DND-41 (cell line): Measurements from ENCODE around the gene TSHR.

Source experiments
- ATAC-seq: fragments of 200-7000 bp; cut with Tn5 transposase; 3 replicates; pipeline ENCODE4 v1.9.1; 2021; ENCODE audit warnings: low read depth; ENCODE audit not compliant: insufficient read depth
- DNase-seq: peaks from one replicate; pipeline ENCODE4 v3.0.0-alpha.2; 2020
- H2AFZ ChIP-seq: 2 replicates; pipeline ENCODE4 v1.6.0; 2012; ENCODE audit warnings: low read depth, low read length
- H3K27ac ChIP-seq: 2 replicates; pipeline ENCODE4 v1.5.1; 2012; ENCODE audit warnings: low read length, inconsistent platforms
- H3K27me3 ChIP-seq: fragments of 200-600 bp; sonication (generic); 2 replicates; pipeline ENCODE4 v1.6.0; 2012; ENCODE audit warnings: low read length, mild to moderate bottlenecking, inconsistent platforms; ENCODE audit not compliant: insufficient read depth, poor library complexity
- H3K36me3 ChIP-seq: 2 replicates; pipeline ENCODE4 v1.5.1; 2012; ENCODE audit warnings: low read length, inconsistent platforms; ENCODE audit not compliant: insufficient read depth
- H3K4me1 ChIP-seq: 2 replicates; pipeline ENCODE4 v1.5.1; 2012; ENCODE audit warnings: mild to moderate bottlenecking, low read length; ENCODE audit not compliant: insufficient read depth
- H3K4me2 ChIP-seq: 2 replicates; pipeline ENCODE4 v1.6.0; 2012; ENCODE audit warnings: mild to moderate bottlenecking, moderate library complexity, low read length, inconsistent platforms; ENCODE audit not compliant: insufficient read depth
- H3K4me3 ChIP-seq, 2 experiments: fragments of 200-600 bp in 1 of 2; shearing (Covaris generic) in 1 of 2; 2 replicates each; pipeline ENCODE4 v1.5.1; 2012 to 2016; ENCODE audit warnings: inconsistent platforms in 2 of 2, low read length in 2 of 2, mild to moderate bottlenecking in 2 of 2, low read depth in 1 of 2, moderate library complexity in 1 of 2
- H3K79me2 ChIP-seq: 2 replicates; pipeline ENCODE4 v1.6.0; 2012; ENCODE audit warnings: low read length, inconsistent platforms; ENCODE audit not compliant: insufficient read depth
- H3K9ac ChIP-seq: 2 replicates; pipeline ENCODE4 v1.6.0; 2012; ENCODE audit warnings: low read depth, mild to moderate bottlenecking, inconsistent platforms, low read length, moderate library complexity
- H3K9me3 ChIP-seq: 2 replicates; pipeline ENCODE4 v1.5.1; 2012; ENCODE audit warnings: low read length, moderate library complexity, mild to moderate bottlenecking, inconsistent platforms; ENCODE audit not compliant: insufficient read depth, severe bottlenecking
- H4K20me1 ChIP-seq: 2 replicates; pipeline ENCODE4 v1.6.0; 2012; ENCODE audit warnings: low read length; ENCODE audit not compliant: insufficient read depth
- CTCF ChIP-seq: IDR thresholded peaks from 2 replicates; pipeline ENCODE4 v1.5.1; 2012; ENCODE audit warnings: borderline replicate concordance, low read length, moderate library complexity, mild to moderate bottlenecking; ENCODE audit not compliant: poor library complexity, severe bottlenecking; ENCODE audit errors: extremely low read depth
- EZH2 ChIP-seq: IDR thresholded peaks from 3 replicates; pipeline ENCODE4 v1.6.1; 2012; ENCODE audit warnings: borderline replicate concordance, low read depth, mild to moderate bottlenecking, moderate library complexity, low read length, inconsistent platforms; ENCODE audit not compliant: severe bottlenecking

The TSHR gene

GRCh38 chr14:80974679-80975078 lies 19.3 kb downstream of the TSHR start:
- Histone ChIP-seq H3K4me2 (no peak overlapping the region; the same call in 1 of the 2 replicates), H3K27ac (peak overlapping the region; percentile 87), H3K27me3 (no peaks in the 10 kb centered on the region), H3K9ac (peak overlapping the region; percentile 38), H3K79me2 (peaks cover 79% of the 10 kb centered on the region), H3K36me3 (peaks cover 35% of the 10 kb centered on the region), H3K4me3 (no peak overlapping the region), H3K4me1 (peaks cover 100% of the 10 kb centered on the region), H4K20me1 (no peaks in the 10 kb centered on the region), H2AFZ (no peak overlapping the region), H3K9me3 (no peaks in the 10 kb centered on the region)
- DNase-seq (no peak), ATAC-seq (no peak)
- TF ChIP-seq EZH2: no peak

GRCh38 chr14:80977221-80977620 lies 21.8 kb downstream of the TSHR start:
- peak overlapping the region; percentile 59 for H3K9ac ChIP-seq
- peak; percentile 13; the same call in 2 of the 3 replicates for ATAC-seq
- peak overlapping the region in 1 of 2 experiments; percentile 17; a peak in 1 of 4 replicates for H3K4me3 ChIP-seq
- H3K9me3 ChIP-seq: no peaks in the 10 kb centered on the region
- peak overlapping the region; percentile 57 for H3K4me2 ChIP-seq
- peaks cover 79% of the 10 kb centered on the region for H3K79me2 ChIP-seq
- TF ChIP-seq EZH2: no peak
- TF ChIP-seq CTCF: peak; percentile 69
- peaks cover 32% of the 10 kb centered on the region for H3K36me3 ChIP-seq
- H3K27me3 ChIP-seq: no peaks in the 10 kb centered on the region
- H3K27ac ChIP-seq: peak overlapping the region; percentile 97
- 0 out of 2 replicates have a peak overlapping the region, but pooled peaks have one; percentile 3 for H2AFZ ChIP-seq
- peak; percentile 59 for DNase-seq
- no peaks in the 10 kb centered on the region for H4K20me1 ChIP-seq
- peaks cover 100% of the 10 kb centered on the region for H3K4me1 ChIP-seq

GRCh38 chr14:80978403-80978802 lies 23.0 kb downstream of the TSHR start:
- H3K9me3 ChIP-seq: no peaks in the 10 kb centered on the region
- no peaks in the 10 kb centered on the region for H3K27me3 ChIP-seq
- H3K4me3 ChIP-seq: peak overlapping the region in 1 of 2 experiments; percentile 31; a peak in 1 of 4 replicates
- no peak overlapping the region for H2AFZ ChIP-seq
- H3K79me2 ChIP-seq: peaks cover 81% of the 10 kb centered on the region
- H3K9ac ChIP-seq: peak overlapping the region; percentile 59
- H3K4me1 ChIP-seq: peaks cover 100% of the 10 kb centered on the region
- DNase-seq: peak; percentile 95
- no peaks in the 10 kb centered on the region for H4K20me1 ChIP-seq
- TF ChIP-seq EZH2 (no peak), CTCF (no peak)
- peak overlapping the region; percentile 57 for H3K4me2 ChIP-seq
- ATAC-seq: peak; percentile 88
- H3K27ac ChIP-seq: peak overlapping the region; percentile 97
- peaks cover 26% of the 10 kb centered on the region for H3K36me3 ChIP-seq

- TF ChIP-seq CTCF: no peak
- no peak for TF ChIP-seq EZH2
- Histone ChIP-seq H3K27me3 (no peaks in the 10 kb centered on the region), H3K4me3 (no peak overlapping the region), H2AFZ (no peak overlapping the region), H3K4me1 (peaks cover 100% of the 10 kb centered on the region), H3K36me3 (peaks cover 26% of the 10 kb centered on the region), H3K27ac (peak overlapping the region; percentile 97), H3K9ac (peak overlapping the region; percentile 59; the same call in 1 of the 2 replicates), H3K4me2 (no peak overlapping the region), H4K20me1 (no peaks in the 10 kb centered on the region), H3K79me2 (peaks cover 80% of the 10 kb centered on the region), H3K9me3 (no peaks in the 10 kb centered on the region)
- DNase-seq: no peak
- no peak for ATAC-seq
These were observed 24.5 kb downstream of the TSHR start for GRCh38 chr14:80979951-80980350.
